Gastroesophageal sphincter (tissue), 3 donors: ENCODE data around the gene ABR.

Source experiments
- EP300 ChIP-seq: sonication (generic); formaldehyde crosslinking; IDR thresholded peaks from one replicate; pipeline ENCODE4 v1.6.1; 2017; ENCODE audit warnings: antibody characterized with exemption, mild to moderate bottlenecking
- POLR2A ChIP-seq, 2 donors: fragments of 450-650 bp; IDR thresholded peaks; one replicate each; pipeline ENCODE4 v1.6.1; 2017; ENCODE audit warnings: antibody characterized with exemption in 2 of 2, mild to moderate bottlenecking in 2 of 2, moderate library complexity in 1 of 2
- TF ChIP-seq, protein P1 (sequence below), 4 experiments: fragments of 200-600 bp in 2 of 4; fragments of 450-650 bp in 2 of 4; sonication (generic) in 1 of 4; IDR thresholded peaks; one replicate each; pipeline ENCODE4 v1.5.1; 2017 to 2019; ENCODE audit warnings: antibody characterized with exemption in 4 of 4, mild to moderate bottlenecking in 2 of 4, moderate library complexity in 2 of 4

DNA sequence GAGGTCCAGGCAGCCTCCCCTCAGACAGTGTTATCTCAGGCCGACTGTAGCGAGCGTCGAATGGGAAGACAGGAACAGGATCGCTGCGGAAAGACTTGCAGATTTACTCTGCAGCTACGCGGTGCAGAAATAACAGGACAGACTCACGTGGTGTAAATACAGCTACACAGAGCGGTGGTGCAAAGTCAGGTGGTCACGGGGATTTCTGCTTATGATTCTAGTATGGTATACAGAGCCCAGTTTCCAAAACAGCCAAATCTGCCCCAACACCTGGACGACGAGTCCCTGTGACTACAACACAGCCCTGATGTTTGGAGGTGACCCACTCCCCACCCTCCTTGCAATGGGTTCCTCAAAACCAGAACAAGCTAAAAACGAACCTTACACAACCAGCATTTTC lies 40.6 kb upstream of the ABR start:
- TF ChIP-seq, protein P1, sequence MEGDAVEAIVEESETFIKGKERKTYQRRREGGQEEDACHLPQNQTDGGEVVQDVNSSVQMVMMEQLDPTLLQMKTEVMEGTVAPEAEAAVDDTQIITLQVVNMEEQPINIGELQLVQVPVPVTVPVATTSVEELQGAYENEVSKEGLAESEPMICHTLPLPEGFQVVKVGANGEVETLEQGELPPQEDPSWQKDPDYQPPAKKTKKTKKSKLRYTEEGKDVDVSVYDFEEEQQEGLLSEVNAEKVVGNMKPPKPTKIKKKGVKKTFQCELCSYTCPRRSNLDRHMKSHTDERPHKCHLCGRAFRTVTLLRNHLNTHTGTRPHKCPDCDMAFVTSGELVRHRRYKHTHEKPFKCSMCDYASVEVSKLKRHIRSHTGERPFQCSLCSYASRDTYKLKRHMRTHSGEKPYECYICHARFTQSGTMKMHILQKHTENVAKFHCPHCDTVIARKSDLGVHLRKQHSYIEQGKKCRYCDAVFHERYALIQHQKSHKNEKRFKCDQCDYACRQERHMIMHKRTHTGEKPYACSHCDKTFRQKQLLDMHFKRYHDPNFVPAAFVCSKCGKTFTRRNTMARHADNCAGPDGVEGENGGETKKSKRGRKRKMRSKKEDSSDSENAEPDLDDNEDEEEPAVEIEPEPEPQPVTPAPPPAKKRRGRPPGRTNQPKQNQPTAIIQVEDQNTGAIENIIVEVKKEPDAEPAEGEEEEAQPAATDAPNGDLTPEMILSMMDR (IDR thresholded peaks at IDR 0.05) = no peak
- TF ChIP-seq POLR2A (IDR thresholded peaks at IDR 0.05) (no peak), EP300 (no peak)
